Uterus (tissue), 4 donors: ENCODE measurements around the gene ADAMTSL4. TPM values are rescaled to one million over a fixed set of nuclear protein-coding genes. Genes with fewer than 3 reads are reported as not detected.

Experiments
- DNase-seq, 2 donors: peaks; one replicate each; pipeline ENCODE4 v3.0.0-alpha.2; 2019 to 2020
- H3K27ac ChIP-seq, 2 donors: fragments of 200-600 bp; sonication (generic); 1 replicate in 1 of 2; 2 replicates in 1 of 2; pipeline ENCODE4 v1.5.1; 2016 to 2018
- H3K27me3 ChIP-seq, 2 donors: fragments of 200-600 bp; sonication (generic); one replicate each; pipeline ENCODE4 v1.5.1; 2018 to 2019; ENCODE audit warnings: control low read depth in 1 of 2
- H3K36me3 ChIP-seq, 2 donors: fragments of 200-600 bp; sonication (generic); one replicate each; pipeline ENCODE4 v1.5.1; 2019; ENCODE audit warnings: control low read depth in 1 of 2
- H3K4me1 ChIP-seq, 2 donors: fragments of 200-600 bp; sonication (generic); one replicate each; pipeline ENCODE4 v1.5.1; 2018 to 2019; ENCODE audit warnings: control low read depth in 1 of 2
- H3K4me3 ChIP-seq, 2 donors: fragments of 200-600 bp; sonication (generic); 1 replicate in 1 of 2; 2 replicates in 1 of 2; pipeline ENCODE4 v1.5.1; 2018 to 2019; ENCODE audit warnings: mild to moderate bottlenecking in 1 of 2
- H3K9me3 ChIP-seq, 2 donors: fragments of 200-600 bp; sonication (generic); one replicate each; pipeline ENCODE4 v1.5.1; 2019; ENCODE audit warnings: control low read depth in 1 of 2
- CTCF ChIP-seq, 4 experiments: fragments of 200-600 bp in 2 of 4; fragments of 450-650 bp in 2 of 4; sonication (generic) in 2 of 4; IDR thresholded peaks; one replicate each; pipeline ENCODE4 v1.5.1; 2016 to 2019; ENCODE audit warnings: antibody characterized with exemption in 4 of 4, mild to moderate bottlenecking in 2 of 4, moderate library complexity in 1 of 4
- POLR2A ChIP-seq, 2 donors: fragments of 450-650 bp; IDR thresholded peaks; one replicate each; pipeline ENCODE4 v1.6.1; 2016; ENCODE audit warnings: antibody characterized with exemption in 2 of 2, mild to moderate bottlenecking in 1 of 2, moderate library complexity in 1 of 2
- intact Hi-C: fragments of 100-400 bp; cut with DNase I; formaldehyde crosslinking; loops from one replicate; pipeline ENCODE4 v1.15.1; 2023; ENCODE audit warnings: low total_unique reads
- total RNA-seq, 4 donors: library from RNA; depleted of rRNA in 3 of 4; stranded (reverse); fragments of >200 nt in 3 of 4; gene quantifications; one replicate each; pipeline versions ENCODE4 v1.1.0 to v1.2.4, GENCODE V29; 2014 to 2023
- donor health status: DM: yes; HTN: yes; CAD: no.

The ADAMTSL4 gene
- total RNA-seq, 4 donors from 2014 or later, result 15.9 to 133 (median 35.4) TPM

GRCh38 chr1:150537732-150538684, 11.2 kb upstream of the ADAMTSL4 start:
- Histone ChIP-seq H3K4me1 (peaks cover 0 to 1% of the 10 kb centered on the region in 2 donors), H3K27me3 (no peaks in the 10 kb centered on the region), H3K36me3 (no peaks in the 10 kb centered on the region), H3K9me3 (no peaks in the 10 kb centered on the region), H3K27ac (peak overlapping the region in 1 of 2 donors; percentile 64), H3K4me3 (no peak overlapping the region)
- intact Hi-C loops, result loop anchor here (10.0 kb wide), 1 partner anchor 73 kb away; no protein-coding TSS in a partner anchor
- TF ChIP-seq POLR2A (IDR thresholded peaks at IDR 0.05), result no peak
- TF ChIP-seq CTCF (IDR thresholded peaks at IDR 0.05), result no peak
- DNase-seq, result peak in 1 of 2 donors; percentile 39

- H3K4me3 ChIP-seq, result no peak overlapping the region
- no peak for TF ChIP-seq POLR2A (IDR thresholded peaks at IDR 0.05)
- TF ChIP-seq CTCF (IDR thresholded peaks at IDR 0.05), result no peak
- H3K27me3 ChIP-seq, result no peaks in the 10 kb centered on the region
- no peaks in the 10 kb centered on the region for H3K4me1 ChIP-seq
- H3K36me3 ChIP-seq, result no peaks in the 10 kb centered on the region
- intact Hi-C loops, result no loop called here
- DNase-seq, result no peak
- no peaks in the 10 kb centered on the region for H3K9me3 ChIP-seq
- H3K27ac ChIP-seq, result no peak overlapping the region
These were observed 5.6 kb upstream of the ADAMTSL4 start for GRCh38 chr1:150543500-150544143.

DNA sequence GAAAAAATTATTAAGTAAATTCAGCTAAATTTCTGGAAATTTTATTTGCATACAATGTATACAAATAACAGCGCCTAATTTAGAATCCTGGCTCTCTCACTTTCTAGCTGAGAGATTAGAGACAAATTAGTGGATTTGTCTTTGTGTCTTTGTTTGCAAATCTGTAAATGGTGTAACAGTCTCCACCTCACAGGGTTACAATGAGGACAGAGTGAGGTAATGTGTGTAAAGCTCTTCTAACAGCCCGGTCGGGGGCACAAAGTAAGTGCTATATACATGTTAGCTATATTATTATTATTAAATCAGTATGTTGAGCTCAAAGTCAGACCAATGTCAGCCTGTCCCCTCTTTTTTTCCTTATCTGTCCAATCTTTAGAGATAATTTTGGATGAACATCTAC, 5.0 kb upstream of the ADAMTSL4 start:
- TF ChIP-seq CTCF (IDR thresholded peaks at IDR 0.05), result no peak
- TF ChIP-seq POLR2A (IDR thresholded peaks at IDR 0.05), result no peak
- DNase-seq, result no peak
- no peaks in the 10 kb centered on the region for H3K27me3 ChIP-seq
- no peak overlapping the region for H3K4me3 ChIP-seq
- H3K9me3 ChIP-seq, result no peaks in the 10 kb centered on the region
- intact Hi-C loops, result no loop called here
- H3K36me3 ChIP-seq, result no peaks in the 10 kb centered on the region
- H3K4me1 ChIP-seq, result no peaks in the 10 kb centered on the region
- H3K27ac ChIP-seq, result no peak overlapping the region

- DNase-seq, result no peak
- Histone ChIP-seq H3K27ac (no peak overlapping the region), H3K4me1 (no peaks in the 10 kb centered on the region), H3K4me3 (no peak overlapping the region), H3K9me3 (no peaks in the 10 kb centered on the region), H3K27me3 (no peaks in the 10 kb centered on the region), H3K36me3 (no peaks in the 10 kb centered on the region)
- no peak for TF ChIP-seq CTCF (IDR thresholded peaks at IDR 0.05)
- intact Hi-C loops, result no loop called here
These were observed 3.6 kb upstream of the ADAMTSL4 start for GRCh38 chr1:150545486-150546032.
